Adrenal gland (tissue), 12 donors: ENCODE results near the gene P2RY8. TPM values are rescaled to one million over a fixed set of nuclear protein-coding genes. Genes with fewer than 3 reads are reported as not detected.

Experiments used
- DNase-seq, 7 donors: peaks; one replicate each; pipeline ENCODE4 v3.0.0-alpha.2; 2019 to 2020
- H3K27ac ChIP-seq, 5 donors: fragments of 200-600 bp; sonication (generic) in 4 of 5; 1 replicate in 3 of 5; 2 replicates in 2 of 5; pipeline versions ENCODE4 v1.5.1 to v1.8.0; 2016 to 2020; ENCODE audit warnings: mild to moderate bottlenecking in 1 of 5
- H3K27me3 ChIP-seq: fragments of 200-600 bp; 2 replicates; pipeline ENCODE4 v1.8.0; 2021
- H3K36me3 ChIP-seq, 2 donors: fragments of 200-600 bp; replicated peaks in 1 of 2; 1 replicate in 1 of 2; 2 replicates in 1 of 2; pipeline versions ENCODE4 v1.5.1 to v1.8.0; 2018 to 2022
- H3K4me1 ChIP-seq, 2 donors: fragments of 200-600 bp; replicated peaks in 1 of 2; 1 replicate in 1 of 2; 2 replicates in 1 of 2; pipeline versions ENCODE4 v1.5.1 to v1.8.0; 2018 to 2021
- H3K4me3 ChIP-seq, 4 donors: fragments of 200-600 bp; sonication (generic) in 3 of 4; one replicate each; pipeline ENCODE4 v1.5.1; 2016 to 2018
- H3K9me3 ChIP-seq, 3 donors: fragments of 200-600 bp; sonication (generic) in 1 of 3; replicated peaks in 1 of 3; 1 replicate in 2 of 3; 2 replicates in 1 of 3; pipeline versions ENCODE4 v1.5.1 to v1.8.0; 2016 to 2021
- CTCF ChIP-seq, 6 experiments: fragments of 450-650 bp in 4 of 6; fragments of 200-600 bp in 2 of 6; sonication (generic) in 1 of 6; IDR thresholded peaks; 1 replicate in 5 of 6; 2 replicates in 1 of 6; pipeline versions ENCODE4 v1.5.1 to v1.8.0; 2016 to 2021; ENCODE audit warnings: antibody characterized with exemption in 6 of 6, mild to moderate bottlenecking in 2 of 6, moderate library complexity in 1 of 6
- POLR2A ChIP-seq, 2 donors: fragments of 450-650 bp; IDR thresholded peaks; one replicate each; pipeline ENCODE4 v1.6.1; 2017; ENCODE audit warnings: antibody characterized with exemption in 2 of 2, mild to moderate bottlenecking in 2 of 2, moderate library complexity in 1 of 2
- WGBS, 4 donors: extraction: QIAGEN DNeasy Blood & Tissue Kit in 2 of 4; methylation state at CpG; one replicate each; pipeline versions ENCODE4 v1.1.5 to v1.1.7; 2013 to 2017; 5-methylcytosine and 5-hydroxymethylcytosine counted together
- intact Hi-C, 2 donors: fragments of 100-400 bp; cut with DNase I; formaldehyde crosslinking; loops; one replicate each; pipeline versions ENCODE4 v1.14.1 to v1.15.0; 2022 to 2023
- polyA plus RNA-seq, 3 donors: library from polyadenylated mRNA; stranded (reverse); fragments of 200-250 nt in 2 of 3; fragments of 350-450 nt in 1 of 3; fragmentation: Illumina TruSeq in 1 of 3; extraction: RNeasy Lipid Tissue Mini Kit (QIAGEN cat#74804) in 1 of 3; gene quantifications; one replicate each; pipeline ENCODE4 v1.2.3, GENCODE V29; 2013 to 2014
- total RNA-seq, 9 donors: library from RNA; depleted of rRNA in 4 of 9; stranded (reverse); fragments of >200 nt in 4 of 9; fragments of 120-200 nt in 1 of 9; fragmentation: NEBNext Ultra II Directional in 1 of 9; extraction: Animal tissue kit (Norgen Biotek cat#: 25700) in 1 of 9; gene quantifications; one replicate each; pipeline versions ENCODE4 v1.1.0 to v1.2.4, GENCODE V29; 2013 to 2023
- donor health status: healthy with polysubstance abuse.
- donor health status: Bipolar disorder and iron deficiency.
- donor health status: DM: yes; HTN: yes; CAD: no.
- donor health status: DM: no; HTN: no; CAD: no.
- donor health status: DM: no; HTN: no; CAD: no.
- donor health status: DM: yes; HTN: yes; CAD: no.

P2RY8 gene
- total and polyA plus RNA-seq, 12 donors, result 1.9 to 13.4 (median 6.0) TPM

DNA sequence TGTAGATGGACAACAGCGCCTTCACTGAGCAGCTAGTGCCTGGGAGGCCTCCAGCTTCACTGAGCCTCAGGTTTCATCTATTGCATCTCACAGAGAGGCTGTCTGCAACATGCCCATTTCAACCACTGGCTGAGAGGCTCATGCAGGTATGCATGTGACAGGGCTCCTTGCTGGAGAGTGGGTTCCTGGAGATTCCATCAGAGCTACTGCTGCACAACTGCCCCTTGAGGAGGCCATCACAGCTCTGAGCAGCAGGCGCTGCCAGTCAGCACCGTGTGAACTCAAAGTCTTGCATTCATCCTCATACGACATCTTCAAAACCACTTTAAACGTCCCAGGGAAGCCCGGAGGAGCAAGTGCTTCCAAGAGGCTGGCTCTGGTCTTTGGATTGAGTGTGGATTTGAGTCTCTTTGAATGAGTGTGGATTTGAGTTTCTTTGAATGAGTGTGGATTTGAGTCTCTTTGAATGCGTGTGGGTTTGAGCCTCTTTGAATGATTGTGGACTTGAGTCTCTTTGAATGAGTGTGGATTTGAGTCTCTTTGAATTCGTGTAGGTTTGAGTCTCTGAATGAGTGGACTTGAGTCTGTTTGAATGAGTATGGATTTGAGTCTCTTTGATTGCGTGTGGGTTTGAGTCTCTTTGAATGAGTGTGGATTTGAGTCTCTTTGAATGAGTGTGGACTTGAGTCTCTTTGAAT, 8.7 kb downstream of the P2RY8 start:
- no peaks in the 10 kb centered on the region for H3K36me3 ChIP-seq

DNA sequence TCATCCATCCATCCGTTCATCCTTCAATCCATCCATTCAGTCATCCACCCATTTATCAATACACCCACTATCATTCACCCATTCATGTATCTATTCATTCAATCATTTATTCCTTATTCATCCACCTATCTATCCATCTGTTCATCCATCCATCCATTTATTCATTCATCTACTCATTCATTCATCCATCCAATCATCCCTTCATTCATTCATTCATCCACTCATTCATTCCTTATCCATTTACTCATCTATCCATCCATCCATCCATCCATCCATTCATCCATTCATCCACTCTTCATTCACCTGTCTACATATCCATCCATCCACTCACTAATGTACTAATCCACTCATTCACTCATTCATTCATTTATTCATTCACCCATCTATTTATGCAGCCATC, 9.5 kb downstream of the P2RY8 start:
- Histone ChIP-seq H3K4me3 (no peak overlapping the region), H3K27me3 (no peaks in the 10 kb centered on the region), H3K4me1 (no peaks in the 10 kb centered on the region), H3K27ac (no peak overlapping the region), H3K9me3 (no peaks in the 10 kb centered on the region), H3K36me3 (no peaks in the 10 kb centered on the region)
- WGBS, 4 donors, result 83 to 90% (median 86%) methylated on average over 1 of the region's 1 CpG
- DNase-seq, result no peak
- intact Hi-C loops, result no loop called here
- TF ChIP-seq POLR2A (IDR thresholded peaks at IDR 0.05) (no peak), CTCF (IDR thresholded peaks at IDR 0.05) (no peak)

More for the DNA sequence above, 8.7 kb downstream of the P2RY8 start:
- Histone ChIP-seq H3K9me3 (no peaks in the 10 kb centered on the region), H3K4me3 (no peak overlapping the region), H3K27ac (no peak overlapping the region), H3K27me3 (no peaks in the 10 kb centered on the region), H3K4me1 (no peaks in the 10 kb centered on the region)
- peak in 1 of 7 donors; percentile 4 for DNase-seq
- 76 to 85% (median 84%) methylated on average over 8 to 9 of the region's 9 CpGs for WGBS, 4 donors
- TF ChIP-seq POLR2A (IDR thresholded peaks at IDR 0.05) (no peak), CTCF (IDR thresholded peaks at IDR 0.05) (no peak)
- intact Hi-C loops, result no loop called here

DNA sequence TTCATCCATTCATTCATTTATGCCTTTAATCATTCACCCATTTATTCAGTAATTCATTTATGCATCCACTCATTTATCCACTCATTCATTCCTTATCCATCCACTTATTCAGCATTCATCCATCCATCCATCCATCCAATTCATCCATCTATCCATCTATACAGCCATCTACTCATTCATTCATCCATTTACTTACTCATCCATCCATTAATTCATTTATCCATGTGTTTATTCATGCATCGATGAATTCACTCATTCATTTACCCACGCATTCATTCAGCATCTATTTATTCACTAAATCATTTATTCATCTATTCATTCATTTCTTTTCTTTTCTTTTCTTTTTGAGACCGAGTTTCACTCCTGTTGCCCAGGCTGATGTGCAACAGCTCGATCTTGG, 10.4 kb downstream of the P2RY8 start:
- TF ChIP-seq POLR2A (IDR thresholded peaks at IDR 0.05) (no peak), CTCF (IDR thresholded peaks at IDR 0.05) (no peak)
- WGBS, 4 donors, result 90 to 91% (median 91%) methylated on average over 4 of the region's 4 CpGs
- Histone ChIP-seq H3K36me3 (no peaks in the 10 kb centered on the region), H3K4me1 (no peaks in the 10 kb centered on the region), H3K27me3 (no peaks in the 10 kb centered on the region), H3K9me3 (no peaks in the 10 kb centered on the region), H3K27ac (no peak overlapping the region), H3K4me3 (no peak overlapping the region)
- intact Hi-C loops, result no loop called here
- no peak for DNase-seq

- intact Hi-C loops, result no loop called here
Measured at GRCh38 chrX:1525583-1526355, 11.2 kb downstream of the P2RY8 start.

More at GRCh38 chrX:1525583-1526355, 11.2 kb downstream of the P2RY8 start:
- no peak for DNase-seq
- no peak overlapping the region for H3K27ac ChIP-seq
- H3K36me3 ChIP-seq, result no peaks in the 10 kb centered on the region
- no peaks in the 10 kb centered on the region for H3K9me3 ChIP-seq
- TF ChIP-seq CTCF (IDR thresholded peaks at IDR 0.05) (no peak), POLR2A (IDR thresholded peaks at IDR 0.05) (no peak)
- H3K4me1 ChIP-seq, result no peaks in the 10 kb centered on the region
- H3K4me3 ChIP-seq, result no peak overlapping the region
- WGBS, 4 donors, result 86 to 93% (median 89%) methylated on average over 6 of the region's 6 CpGs
- H3K27me3 ChIP-seq, result no peaks in the 10 kb centered on the region
